ENCODE data around the gene CRABP1.

The CRABP1 gene

DNA sequence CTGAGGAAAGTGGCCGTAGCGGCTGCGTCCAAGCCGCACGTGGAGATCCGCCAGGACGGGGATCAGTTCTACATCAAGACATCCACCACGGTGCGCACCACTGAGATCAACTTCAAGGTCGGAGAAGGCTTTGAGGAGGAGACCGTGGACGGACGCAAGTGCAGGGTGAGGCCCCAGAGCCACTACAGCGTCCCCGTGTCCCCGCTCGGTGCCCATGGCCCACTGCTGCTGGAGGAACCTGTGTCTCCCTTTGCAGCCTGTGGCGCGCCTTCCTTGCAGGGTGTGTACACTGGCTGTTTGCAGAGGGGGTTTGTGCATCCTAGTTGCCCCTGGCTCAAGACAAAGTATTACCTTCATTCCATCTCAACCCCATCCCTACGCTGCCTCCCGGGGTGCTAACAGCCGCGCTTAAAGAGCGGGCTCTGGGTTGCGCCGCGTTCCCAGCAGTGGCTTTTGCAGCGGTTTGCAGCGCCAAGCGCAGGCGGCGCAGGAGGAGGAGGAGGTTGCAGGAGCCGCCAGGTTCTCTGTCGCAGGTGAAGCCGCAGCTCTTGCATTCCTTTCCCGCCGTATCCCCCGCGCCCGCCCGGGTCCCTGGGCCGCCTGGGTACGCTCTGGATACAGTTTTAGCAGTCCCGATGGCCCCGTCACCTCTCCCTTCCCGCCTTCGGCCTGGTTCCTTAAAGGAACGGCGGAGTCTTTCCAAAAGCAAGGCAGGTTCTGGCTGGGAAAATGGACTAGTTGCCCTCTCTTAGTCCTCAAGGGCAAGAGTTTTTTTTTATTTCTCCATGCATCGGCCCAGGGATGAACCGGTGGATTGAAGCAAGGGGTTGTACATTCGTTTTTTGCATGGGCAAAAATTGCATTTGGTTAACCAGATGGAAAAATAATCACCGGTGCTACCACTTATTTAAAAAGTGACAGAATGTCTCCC is 1.2 kb downstream of the CRABP1 start:
- intact Hi-C loops (cut with DNase I), result no loop called here
- peak in 40 of 42 donors; percentile 10 to 84 (median 54) for DNase-seq

DNA sequence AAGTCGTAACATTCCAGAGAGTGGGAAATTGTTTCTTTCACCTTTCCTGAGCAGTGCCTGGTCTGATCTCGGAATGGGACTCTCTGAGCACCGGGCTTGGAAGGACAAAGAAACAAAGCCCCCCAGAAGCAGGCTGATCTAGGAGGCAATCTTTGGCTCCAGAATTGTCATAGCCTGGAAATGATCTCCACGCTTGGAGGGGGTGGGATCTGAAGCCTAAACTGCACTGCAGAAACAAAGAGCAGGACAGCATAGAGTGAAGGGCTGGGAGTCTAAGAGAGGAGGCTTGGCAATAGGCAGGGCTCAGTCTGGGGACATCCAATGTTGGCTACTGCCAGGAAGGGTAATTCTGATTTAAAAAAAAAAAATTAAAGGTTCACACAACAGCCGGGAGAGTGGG is 1.9 kb downstream of the CRABP1 start:
- intact Hi-C loops (cut with DNase I), result no loop called here
- DNase-seq, result no peak

DNA sequence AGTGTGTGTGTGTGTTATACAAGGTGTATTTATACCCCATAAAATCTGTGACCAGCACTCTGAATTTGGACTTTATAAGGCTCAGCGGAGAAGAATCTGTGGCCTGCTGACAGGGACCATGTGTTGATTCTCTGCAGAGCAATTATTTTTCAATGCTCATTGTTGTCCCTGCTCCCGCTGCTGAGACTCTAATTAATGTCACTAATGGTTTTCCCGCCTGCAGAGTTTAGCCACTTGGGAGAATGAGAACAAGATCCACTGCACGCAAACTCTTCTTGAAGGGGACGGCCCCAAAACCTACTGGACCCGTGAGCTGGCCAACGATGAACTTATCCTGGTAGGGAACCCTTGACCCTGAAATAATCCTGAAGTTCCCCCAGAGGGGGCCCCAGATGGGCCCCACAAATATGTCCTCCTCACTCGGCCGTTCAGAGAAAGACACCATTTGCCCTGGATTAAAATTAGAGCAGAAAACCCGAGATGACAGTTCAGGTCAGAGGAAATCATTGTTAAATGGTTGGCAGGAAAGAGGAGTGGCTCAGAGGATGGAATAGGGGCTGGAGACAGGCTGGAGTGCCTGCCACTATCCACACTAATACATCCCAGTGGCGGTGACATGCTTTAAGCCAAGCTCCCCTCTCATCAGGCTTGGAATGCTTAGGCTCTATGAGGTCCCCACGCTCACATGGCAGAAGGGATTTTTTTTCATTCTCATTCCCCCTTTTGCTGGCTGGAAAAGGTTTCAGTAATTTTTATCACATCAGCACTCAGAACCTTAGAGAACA is 3.3 kb downstream of the CRABP1 start:
- no peak for DNase-seq
- intact Hi-C loops (cut with DNase I), result no loop called here

DNA sequence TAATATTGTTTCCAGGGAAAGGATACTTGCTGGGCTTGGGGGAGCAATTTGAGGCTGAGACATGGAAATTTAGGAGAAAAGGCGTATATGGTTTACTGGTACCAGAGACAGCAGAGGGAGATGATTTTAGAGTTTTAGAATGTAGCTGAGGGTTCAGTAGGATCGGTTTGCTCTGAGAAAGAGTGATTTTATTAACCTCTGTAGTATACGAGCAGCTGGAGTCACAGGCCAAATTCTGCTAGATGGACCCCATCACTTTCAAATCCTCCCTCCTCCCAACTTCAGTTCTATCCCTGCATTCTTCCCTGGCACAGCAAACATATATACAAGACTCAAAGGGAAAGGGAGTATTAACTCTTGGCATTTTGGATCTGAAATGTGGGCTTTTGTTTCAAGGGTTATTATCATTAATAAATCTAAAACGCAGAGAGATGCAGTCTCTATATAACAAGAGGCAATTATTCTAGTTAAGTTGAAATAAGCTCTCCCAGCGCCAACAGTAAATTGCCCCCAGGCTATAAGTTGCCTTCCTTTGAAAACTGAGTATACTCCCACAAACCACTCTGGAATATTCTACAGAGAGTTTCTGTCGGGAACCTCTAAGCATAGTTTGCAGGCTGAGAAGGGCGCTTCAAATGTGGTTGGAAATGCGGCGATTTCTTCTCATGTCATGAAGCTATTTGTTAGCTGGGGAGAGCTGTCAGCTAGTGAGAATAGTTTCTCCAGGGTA is 5.4 kb downstream of the CRABP1 start:
- intact Hi-C loops (cut with DNase I), result no loop called here
- no peak for DNase-seq

DNA sequence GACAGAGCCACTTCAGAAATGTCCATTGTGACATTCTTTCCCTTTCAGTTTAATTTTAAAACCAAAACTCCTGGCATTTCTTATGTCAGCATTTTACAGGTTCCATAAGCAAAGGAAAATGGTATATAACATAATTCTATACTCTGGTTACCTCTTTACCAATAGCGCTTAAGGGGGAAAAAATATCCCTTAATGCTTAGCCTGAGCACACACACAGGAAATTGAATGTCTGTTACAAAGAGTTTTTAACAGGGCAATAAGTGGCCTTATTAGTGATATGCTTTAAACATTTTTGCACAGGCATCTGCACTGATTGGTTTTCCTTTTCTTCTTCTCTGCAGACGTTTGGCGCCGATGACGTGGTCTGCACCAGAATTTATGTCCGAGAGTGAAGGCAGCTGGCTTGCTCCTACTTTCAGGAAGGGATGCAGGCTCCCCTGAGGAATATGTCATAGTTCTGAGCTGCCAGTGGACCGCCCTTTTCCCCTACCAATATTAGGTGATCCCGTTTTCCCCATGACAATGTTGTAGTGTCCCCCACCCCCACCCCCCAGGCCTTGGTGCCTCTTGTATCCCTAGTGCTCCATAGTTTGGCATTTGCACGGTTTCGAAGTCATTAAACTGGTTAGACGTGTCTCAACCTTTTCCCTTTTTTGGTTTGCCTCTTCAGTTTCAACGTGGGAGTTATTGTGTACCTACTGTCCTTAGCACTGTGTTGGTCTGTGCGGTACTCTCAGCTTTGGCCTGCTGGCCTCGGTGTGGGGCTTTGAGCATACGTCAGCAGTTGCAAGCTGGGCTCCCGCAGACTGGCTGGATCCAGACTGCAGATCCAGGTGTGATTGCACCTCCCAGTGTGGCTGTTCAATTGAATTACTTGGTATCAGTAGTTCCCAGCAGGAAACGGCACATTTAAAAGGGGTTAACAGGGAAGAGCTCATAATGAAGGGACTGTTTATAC is 7.7 kb downstream of the CRABP1 start:
- no peak for DNase-seq
- intact Hi-C loops (cut with DNase I), result no loop called here

DNA sequence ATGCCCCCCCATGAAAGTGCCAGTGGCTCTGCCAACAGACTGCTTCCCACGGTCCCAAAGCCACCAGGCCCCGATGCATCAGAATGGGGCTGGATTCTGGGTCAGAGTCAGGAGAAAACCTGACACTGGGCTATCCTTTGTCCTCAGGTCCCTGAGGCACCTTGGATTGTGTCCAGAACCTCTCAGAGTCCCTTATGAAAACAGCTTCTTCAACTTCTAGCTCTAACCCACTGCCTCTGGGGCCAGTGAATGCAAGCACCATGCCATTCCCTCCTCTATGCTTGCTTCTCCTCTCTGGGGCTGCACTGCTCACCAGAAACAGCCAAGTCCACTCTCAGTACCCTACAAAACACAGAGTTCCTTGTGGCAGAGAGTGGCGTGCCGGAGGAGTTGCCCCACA is 9.9 kb downstream of the CRABP1 start:
- DNase-seq, result no peak
- intact Hi-C loops (cut with DNase I), result no loop called here

DNA sequence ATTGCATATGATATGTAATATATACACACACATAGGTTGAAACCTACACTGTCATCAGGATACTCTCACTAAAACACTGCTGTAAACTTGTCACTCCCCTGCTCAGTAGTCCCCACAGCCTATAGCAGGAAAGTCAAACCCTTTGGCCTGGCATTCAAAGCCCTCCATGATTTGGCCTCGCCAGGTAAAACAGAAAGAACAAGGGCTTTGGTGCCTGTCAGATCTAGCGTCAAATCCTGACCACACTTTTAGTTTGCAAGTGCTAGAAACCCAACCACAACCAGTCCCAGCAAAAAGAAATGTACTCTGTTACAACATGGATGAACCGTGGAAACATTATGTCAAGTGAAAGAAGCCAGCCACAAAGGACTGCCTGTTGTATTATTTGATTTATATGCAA is 11.4 kb downstream of the CRABP1 start:
- no peak for DNase-seq
- intact Hi-C loops (cut with DNase I), result no loop called here

DNA sequence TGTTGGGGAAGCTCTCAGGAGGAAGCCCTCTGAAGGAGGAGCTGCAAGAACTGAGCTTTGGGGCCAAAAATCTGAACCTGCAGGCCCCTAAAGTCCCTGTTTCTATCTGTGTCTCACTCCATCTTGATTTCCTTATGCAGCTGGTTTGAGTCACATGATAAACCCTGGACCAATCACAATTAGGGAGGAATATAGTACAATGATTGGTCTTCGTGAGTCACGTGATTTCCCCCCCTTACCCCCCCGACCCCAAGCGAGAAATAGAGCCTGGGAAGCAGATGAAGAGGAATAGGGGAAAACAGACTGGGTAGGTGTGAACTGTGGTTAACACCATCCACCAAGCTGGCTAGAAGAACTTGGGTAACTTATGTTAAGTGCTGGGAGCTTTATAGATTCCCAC is 12.9 kb downstream of the CRABP1 start:
- intact Hi-C loops (cut with DNase I), result no loop called here
- DNase-seq, result no peak

DNA sequence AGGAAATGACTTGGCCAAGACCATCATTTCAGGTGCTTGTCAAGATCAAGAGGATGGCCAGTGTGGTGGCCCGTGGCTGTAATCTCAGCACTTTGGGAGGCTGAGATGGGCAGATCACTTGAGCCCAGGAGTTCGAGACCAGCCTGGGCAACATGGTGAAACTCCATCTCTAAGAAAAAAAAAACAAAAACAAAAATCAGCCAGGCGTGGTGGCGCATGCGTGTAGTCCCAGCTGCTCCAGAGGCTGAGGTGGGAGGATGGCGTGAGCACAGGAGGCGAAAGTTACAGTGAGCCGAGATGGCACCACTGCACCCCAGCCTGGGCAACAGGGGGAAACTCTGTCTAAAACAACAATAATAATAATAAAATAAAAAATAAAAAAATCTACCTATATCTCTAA is 15.0 kb downstream of the CRABP1 start:
- peak in 1 of 42 donors; percentile 13 for DNase-seq
- intact Hi-C loops (cut with DNase I), result no loop called here

DNA sequence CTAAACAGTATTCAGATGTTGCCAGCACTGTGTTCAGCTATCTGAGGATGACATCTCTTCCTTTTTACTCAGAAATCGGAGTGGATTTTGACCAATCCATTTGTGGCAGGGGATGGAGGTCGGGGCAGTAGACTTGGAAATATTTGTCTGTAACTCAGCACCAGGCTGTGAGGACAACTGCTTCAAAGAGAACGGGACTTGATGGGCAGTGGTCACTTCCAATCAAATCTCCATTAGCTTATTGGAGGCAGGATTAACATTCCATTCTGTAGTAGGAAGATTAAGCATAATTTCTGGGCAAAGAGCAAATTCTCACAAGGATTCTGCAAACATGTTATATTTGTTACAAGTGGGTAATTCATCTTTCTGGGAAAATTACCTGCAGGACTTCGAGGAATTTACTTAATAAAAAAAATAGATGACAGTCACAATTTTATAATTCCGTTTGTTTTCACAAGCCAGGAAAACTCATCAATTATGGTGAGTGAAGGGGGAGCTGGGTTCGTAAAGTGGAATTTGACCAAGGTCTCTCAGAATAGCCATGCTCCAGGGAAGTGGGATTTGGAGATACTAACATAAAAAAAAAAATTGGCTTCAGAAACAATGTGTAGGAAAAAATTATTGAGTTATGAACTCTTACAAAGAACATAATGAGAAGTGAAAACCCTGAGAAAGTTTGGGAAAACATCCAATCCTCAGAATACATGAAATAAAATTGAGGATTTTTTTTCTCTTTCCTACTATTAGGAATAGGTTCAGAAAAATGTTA is 18.1 kb downstream of the CRABP1 start:
- intact Hi-C loops (cut with DNase I), result no loop called here
- DNase-seq, result peak in 1 of 42 donors; percentile 2

DNA sequence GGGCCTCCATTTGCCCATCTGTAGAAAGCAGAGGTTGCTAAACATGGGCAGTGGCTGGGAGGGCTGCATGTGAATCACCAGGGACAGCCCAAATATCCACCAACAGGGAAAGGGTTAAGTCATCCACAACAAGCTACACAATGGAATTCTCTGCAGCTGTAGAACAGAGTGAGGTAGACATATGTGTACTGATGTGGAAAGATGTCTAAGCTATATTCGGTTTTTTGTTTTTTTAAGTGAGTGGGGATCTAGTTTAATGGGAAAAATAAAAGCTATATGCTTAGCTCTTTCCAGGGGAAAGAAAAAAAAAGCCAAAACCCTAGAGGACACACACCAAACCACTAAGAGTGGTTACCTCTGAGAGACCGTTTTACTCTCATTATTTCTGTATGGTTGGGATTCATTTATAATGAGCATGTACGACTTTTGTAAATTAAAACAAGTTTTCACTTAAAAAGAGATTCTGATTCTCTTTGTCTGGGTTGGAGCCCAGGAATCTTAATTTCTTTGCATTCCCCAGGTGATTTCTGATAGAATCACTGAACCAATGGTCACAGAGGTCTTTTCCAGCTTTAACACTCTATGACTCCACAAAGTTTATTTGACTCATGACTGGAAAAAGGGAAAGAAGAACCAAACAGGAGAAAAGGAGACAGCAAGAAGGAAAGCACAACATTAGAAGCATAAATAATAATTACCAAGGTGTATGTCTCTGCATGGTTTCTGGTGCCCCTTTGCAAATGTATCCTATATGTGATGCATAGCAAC is 19.1 kb downstream of the CRABP1 start:
- intact Hi-C loops (cut with DNase I), result no loop called here
- DNase-seq, result peak in 1 of 42 donors; percentile 11

DNA sequence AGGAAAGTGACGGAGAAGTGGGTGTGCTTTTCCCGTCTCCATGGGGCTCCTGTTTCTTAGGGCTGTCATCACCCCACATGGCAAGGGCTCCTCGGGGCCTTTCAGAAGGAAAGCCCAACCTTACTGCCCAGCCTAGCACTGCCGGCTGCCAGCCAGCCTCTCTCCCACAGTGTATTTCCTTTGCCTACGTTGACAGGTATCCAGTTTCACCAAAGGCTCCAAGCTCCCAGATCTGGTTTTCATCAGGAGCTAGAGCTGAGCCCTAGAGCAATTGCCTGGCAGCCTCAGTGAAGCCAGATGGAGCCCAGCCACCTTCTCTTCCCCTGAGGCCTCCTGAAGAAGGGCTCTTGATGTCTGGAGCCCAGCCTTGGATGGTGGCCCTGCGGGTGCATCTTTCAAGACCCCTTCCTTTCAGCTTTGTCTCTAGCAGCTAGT is 20.2 kb downstream of the CRABP1 start:
- intact Hi-C loops (cut with DNase I), result no loop called here
- DNase-seq, result peak in 3 of 42 donors; percentile 19 to 35 (median 24)

DNA sequence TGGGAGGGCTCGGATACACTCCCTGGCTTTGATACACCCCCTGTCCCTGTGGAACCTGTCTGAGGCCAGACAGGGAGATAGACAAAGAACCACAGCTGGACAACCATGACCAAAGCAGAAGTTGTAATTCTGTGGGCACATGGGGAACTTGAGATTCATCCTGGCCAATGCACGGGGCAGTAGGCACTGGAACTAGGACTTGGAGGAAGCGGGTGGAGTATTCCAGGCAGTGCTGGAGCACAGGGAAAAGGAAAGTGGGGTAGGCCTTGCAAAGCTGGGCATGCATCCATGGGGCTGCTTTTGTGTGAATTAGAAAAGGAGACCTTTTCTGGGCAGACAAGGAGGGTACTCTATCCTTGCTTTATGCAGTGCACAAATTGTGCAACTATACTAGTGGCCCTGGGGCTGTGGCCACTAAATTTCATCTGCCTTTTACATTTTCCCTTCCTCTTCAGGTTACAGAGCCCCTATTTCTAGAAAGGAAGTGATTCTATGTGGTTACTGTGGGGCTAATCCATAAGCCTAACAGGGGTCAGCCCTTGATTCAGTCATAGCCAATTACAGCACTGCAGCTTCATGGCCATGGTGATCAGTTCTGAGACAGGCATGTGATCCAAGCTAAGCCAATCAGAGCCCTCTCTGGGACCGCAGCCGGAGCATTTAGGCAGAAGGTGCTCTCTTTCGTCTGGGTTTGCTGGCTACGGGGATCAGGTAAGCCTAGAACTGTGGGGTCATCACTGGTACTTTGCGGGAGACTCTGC is 21.0 kb downstream of the CRABP1 start:
- DNase-seq, result peak in 14 of 42 donors; percentile 11 to 61 (median 30)
- intact Hi-C loops (cut with DNase I), result no loop called here

DNA sequence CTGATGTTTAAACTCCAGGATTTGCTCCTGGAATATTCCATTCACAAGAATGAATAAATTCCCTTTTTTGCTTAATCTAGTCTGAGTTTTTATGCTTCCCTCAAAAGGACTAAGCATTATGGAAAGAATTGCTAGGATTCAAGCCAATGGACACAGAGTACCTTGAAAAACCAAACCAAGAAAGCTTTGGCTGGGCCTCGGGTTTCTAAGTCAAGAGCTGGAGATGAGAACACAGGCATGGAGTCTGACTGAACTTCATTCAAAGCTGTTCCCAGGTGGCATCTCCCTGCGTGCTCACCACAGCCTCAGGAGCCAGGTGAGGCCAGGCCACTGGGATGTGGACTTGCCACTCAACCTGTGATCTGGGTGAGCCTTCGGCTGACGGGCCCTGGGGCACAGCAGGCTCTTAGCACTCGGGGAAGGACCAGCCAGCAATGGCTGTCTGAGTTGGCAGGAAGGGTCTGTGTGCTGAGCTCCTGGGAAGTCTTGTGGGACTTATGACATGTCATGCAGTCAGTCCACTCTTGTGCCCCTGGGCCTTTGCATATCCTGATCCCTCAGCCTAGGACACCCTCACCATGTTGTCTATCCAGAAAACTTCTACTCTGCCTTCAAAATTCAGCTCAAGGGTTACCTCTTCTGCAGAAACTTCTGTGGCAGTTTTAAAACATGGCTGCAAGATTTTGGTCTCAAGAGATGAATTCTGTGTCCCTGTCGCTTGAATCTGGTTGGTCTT is 21.8 kb downstream of the CRABP1 start:
- intact Hi-C loops (cut with DNase I), result no loop called here
- DNase-seq, result peak in 3 of 42 donors; percentile 3 to 33 (median 32)

DNA sequence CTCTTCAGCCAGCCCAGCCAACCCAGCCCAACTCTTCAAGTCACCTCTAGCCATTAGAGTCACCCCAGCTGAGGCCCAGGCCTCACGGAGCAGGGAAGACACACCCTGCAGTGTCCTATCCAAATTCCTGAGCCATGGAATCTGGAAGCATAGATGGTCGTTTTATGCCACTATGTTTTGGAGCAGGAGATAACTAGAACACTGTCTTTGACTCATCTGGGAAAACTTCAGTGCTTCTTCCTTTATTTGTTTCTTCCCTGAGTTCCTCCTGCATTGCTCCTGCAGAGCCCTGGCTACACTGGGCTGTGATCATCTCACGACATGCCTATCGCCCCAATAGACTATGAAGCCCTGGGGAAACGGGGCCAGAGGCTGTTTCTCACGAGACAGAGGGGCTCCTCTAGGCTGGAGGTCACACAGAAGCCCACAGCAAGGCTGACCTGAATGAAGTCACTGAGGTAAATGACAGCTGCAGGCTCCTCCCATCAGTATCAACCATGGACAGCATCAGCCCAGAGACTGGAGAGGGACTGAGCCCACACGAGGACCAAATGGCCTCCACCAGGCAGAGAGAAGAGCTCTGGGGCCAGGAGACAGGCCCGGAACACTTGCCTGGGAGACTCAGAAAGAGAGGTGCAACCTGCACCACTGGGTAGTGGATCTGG is 22.7 kb downstream of the CRABP1 start:
- intact Hi-C loops (cut with DNase I), result no loop called here
- DNase-seq, result no peak

Data from head of caudate nucleus (tissue), 42 donors.